ENCODE results near the gene MMADHC. TPM values are rescaled to one million over a fixed set of nuclear protein-coding genes. Genes with fewer than 3 reads are reported as not detected.

The MMADHC gene
- total and polyA plus RNA-seq, 2 donors from 2014 or later: 77.1 to 84.8 TPM

DNA sequence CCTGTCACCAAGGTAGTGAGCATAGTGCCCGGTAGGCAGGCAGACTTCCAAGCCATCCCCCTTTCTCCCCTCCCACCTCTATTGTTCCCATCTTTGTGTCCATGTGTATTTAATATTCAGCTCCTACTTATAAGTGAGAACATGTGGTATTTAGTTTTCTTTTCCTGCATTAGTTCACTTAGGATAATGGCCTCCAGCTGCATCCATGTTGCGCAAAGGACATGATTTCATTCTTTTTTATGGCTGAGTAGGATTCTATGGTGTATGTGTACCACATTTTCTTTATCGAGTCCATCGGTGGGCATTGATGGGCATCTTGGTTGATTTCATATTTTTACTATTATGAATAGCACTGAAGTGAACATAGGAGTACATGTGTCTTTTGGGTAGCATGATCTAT is 35.3 kb downstream of the MMADHC start:
- Histone ChIP-seq H3K27ac (ENCODE audit: low read depth in 2 of 2, low read length in 2 of 2) (no peak overlapping the region), H3K4me1 (ENCODE audit: control insufficient read depth in 2 of 3, insufficient read depth in 2 of 3, low read depth in 1 of 3, low read length in 3 of 3) (no peaks in the 10 kb centered on the region), H3K36me3 (ENCODE audit: control insufficient read depth in 2 of 3, insufficient read depth in 3 of 3, low read length in 3 of 3) (no peaks in the 10 kb centered on the region), H3K9ac (ENCODE audit: low read length in 3 of 3) (no peak overlapping the region), H3K27me3 (ENCODE audit: control insufficient read depth, insufficient read depth, low read length) (no peaks in the 10 kb centered on the region), H3K4me3 (ENCODE audit: low read length in 3 of 3) (no peak overlapping the region), H3K9me3 (ENCODE audit: control insufficient read depth in 2 of 3, insufficient read depth in 1 of 3, low read length in 3 of 3) (no peaks in the 10 kb centered on the region)
- intact Hi-C loops (cut with DNase I): no loop called here
- TF ChIP-seq, protein P1, sequence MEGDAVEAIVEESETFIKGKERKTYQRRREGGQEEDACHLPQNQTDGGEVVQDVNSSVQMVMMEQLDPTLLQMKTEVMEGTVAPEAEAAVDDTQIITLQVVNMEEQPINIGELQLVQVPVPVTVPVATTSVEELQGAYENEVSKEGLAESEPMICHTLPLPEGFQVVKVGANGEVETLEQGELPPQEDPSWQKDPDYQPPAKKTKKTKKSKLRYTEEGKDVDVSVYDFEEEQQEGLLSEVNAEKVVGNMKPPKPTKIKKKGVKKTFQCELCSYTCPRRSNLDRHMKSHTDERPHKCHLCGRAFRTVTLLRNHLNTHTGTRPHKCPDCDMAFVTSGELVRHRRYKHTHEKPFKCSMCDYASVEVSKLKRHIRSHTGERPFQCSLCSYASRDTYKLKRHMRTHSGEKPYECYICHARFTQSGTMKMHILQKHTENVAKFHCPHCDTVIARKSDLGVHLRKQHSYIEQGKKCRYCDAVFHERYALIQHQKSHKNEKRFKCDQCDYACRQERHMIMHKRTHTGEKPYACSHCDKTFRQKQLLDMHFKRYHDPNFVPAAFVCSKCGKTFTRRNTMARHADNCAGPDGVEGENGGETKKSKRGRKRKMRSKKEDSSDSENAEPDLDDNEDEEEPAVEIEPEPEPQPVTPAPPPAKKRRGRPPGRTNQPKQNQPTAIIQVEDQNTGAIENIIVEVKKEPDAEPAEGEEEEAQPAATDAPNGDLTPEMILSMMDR (IDR thresholded peaks at IDR 0.05; ENCODE audit: borderline replicate concordance, extremely low read depth, insufficient read depth): no peak
- FAIRE-seq (no peak), DNase-seq (no peak)

DNA sequence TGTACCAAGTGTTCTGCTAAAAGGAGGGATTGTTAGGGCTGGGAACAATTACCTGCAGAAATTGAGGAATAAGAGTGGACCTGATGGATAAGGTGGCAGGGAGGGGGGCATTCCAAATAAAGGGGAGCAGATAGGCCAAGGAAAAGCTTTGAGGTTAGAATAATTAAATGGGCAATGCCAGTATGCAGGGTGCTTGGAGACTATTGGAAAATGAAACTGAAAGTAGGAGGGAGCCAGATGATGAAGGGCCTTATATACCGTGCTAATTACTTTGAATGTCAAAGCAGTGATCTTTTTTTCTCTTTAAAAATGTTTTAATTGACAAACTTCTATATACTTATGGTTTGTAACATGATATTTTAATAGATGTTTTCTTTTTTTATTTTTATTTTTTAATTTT is 42.9 kb downstream of the MMADHC start:
- Histone ChIP-seq H3K9ac (ENCODE audit: low read length in 3 of 3) (no peak overlapping the region), H3K27me3 (ENCODE audit: control insufficient read depth, insufficient read depth, low read length) (no peaks in the 10 kb centered on the region), H3K27ac (ENCODE audit: low read depth in 2 of 2, low read length in 2 of 2) (no peak overlapping the region), H3K4me3 (ENCODE audit: low read length in 3 of 3) (no peak overlapping the region), H3K36me3 (ENCODE audit: control insufficient read depth in 2 of 3, insufficient read depth in 3 of 3, low read length in 3 of 3) (no peaks in the 10 kb centered on the region), H3K9me3 (ENCODE audit: control insufficient read depth in 2 of 3, insufficient read depth in 1 of 3, low read length in 3 of 3) (no peaks in the 10 kb centered on the region), H3K4me1 (ENCODE audit: control insufficient read depth in 2 of 3, insufficient read depth in 2 of 3, low read depth in 1 of 3, low read length in 3 of 3) (no peaks in the 10 kb centered on the region)
- TF ChIP-seq, protein P1 (IDR thresholded peaks at IDR 0.05; ENCODE audit: borderline replicate concordance, extremely low read depth, insufficient read depth): no peak
- intact Hi-C loops (cut with DNase I): no loop called here
- no peak for DNase-seq
- FAIRE-seq: peak; percentile 58

- no peaks in the 10 kb centered on the region for H3K4me1 ChIP-seq (ENCODE audit: control insufficient read depth in 2 of 3, insufficient read depth in 2 of 3, low read depth in 1 of 3, low read length in 3 of 3)
- no peaks in the 10 kb centered on the region for H3K36me3 ChIP-seq (ENCODE audit: control insufficient read depth in 2 of 3, insufficient read depth in 3 of 3, low read length in 3 of 3)
- no peak for DNase-seq
- H3K4me3 ChIP-seq (ENCODE audit: low read length in 3 of 3): no peak overlapping the region
- intact Hi-C loops (cut with DNase I): no loop called here
- H3K9ac ChIP-seq (ENCODE audit: low read length in 3 of 3): no peak overlapping the region
- no peak for FAIRE-seq
- no peaks in the 10 kb centered on the region for H3K27me3 ChIP-seq (ENCODE audit: control insufficient read depth, insufficient read depth, low read length)
- no peaks in the 10 kb centered on the region for H3K9me3 ChIP-seq (ENCODE audit: control insufficient read depth in 2 of 3, insufficient read depth in 1 of 3, low read length in 3 of 3)
- TF ChIP-seq, protein P1 (IDR thresholded peaks at IDR 0.05; ENCODE audit: borderline replicate concordance, extremely low read depth, insufficient read depth): no peak
- H3K27ac ChIP-seq (ENCODE audit: low read depth in 2 of 2, low read length in 2 of 2): no peak overlapping the region
These were observed 43.7 kb downstream of the MMADHC start for GRCh38 chr2:149543845-149544244.

DNA sequence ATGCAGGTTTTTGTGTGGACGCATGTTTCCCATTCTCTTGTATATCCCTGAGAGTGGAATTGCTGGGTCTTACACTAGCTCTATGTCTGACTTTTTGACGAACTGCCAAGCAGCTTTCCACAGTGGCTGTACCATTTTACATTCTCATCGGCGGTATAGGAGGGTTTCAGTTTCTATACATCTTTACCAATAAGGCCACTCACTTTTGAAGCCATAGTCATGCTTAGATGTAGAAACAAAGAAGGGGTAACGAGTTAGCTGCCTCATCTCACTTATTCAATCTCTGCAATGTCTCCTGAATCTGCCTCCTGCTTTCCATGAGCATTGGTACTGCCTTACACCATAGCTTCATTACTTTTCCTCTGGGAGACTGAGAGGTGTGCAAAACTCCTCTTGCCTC is 47.4 kb downstream of the MMADHC start:
- Histone ChIP-seq H3K9me3 (ENCODE audit: control insufficient read depth in 2 of 3, insufficient read depth in 1 of 3, low read length in 3 of 3) (no peaks in the 10 kb centered on the region), H3K9ac (ENCODE audit: low read length in 3 of 3) (no peak overlapping the region), H3K4me1 (ENCODE audit: control insufficient read depth in 2 of 3, insufficient read depth in 2 of 3, low read depth in 1 of 3, low read length in 3 of 3) (no peaks in the 10 kb centered on the region), H3K4me3 (ENCODE audit: low read length in 3 of 3) (no peak overlapping the region), H3K27me3 (ENCODE audit: control insufficient read depth, insufficient read depth, low read length) (no peaks in the 10 kb centered on the region), H3K27ac (ENCODE audit: low read depth in 2 of 2, low read length in 2 of 2) (no peak overlapping the region), H3K36me3 (ENCODE audit: control insufficient read depth in 2 of 3, insufficient read depth in 3 of 3, low read length in 3 of 3) (no peaks in the 10 kb centered on the region)
- DNase-seq (no peak), FAIRE-seq (no peak)
- intact Hi-C loops (cut with DNase I): no loop called here
- TF ChIP-seq, protein P1 (IDR thresholded peaks at IDR 0.05; ENCODE audit: borderline replicate concordance, extremely low read depth, insufficient read depth): no peak

Measured in kidney (tissue), 14 donors.